ENCODE results near the gene CACNA1C.

DNA sequence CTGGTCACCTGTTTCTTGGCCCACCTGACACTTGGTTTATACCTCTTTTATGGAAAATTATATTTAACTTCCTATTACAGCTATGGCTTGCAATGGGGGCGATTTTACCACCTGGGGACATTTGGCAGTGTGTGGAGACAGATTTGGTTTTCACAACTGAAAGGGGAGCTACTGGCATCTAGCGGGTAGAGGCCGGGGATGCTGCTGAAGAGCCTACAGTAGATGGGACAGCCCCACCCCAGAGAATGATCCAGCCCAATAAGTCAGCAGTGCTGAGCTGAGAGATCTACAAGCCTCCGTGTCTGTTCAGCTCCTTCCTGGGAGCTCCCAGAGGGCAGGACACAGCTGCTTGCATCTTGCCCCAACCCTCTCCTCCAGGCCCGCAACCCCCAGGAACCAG, 302.8 kb downstream of the CACNA1C start:
- TF ChIP-seq POLR2A (IDR thresholded peaks at IDR 0.05; ENCODE audit: low read depth, low read length): no peak
- TF ChIP-seq SMC3 (IDR thresholded peaks at IDR 0.05; ENCODE audit: low read depth, low read length): no peak
- TF ChIP-seq, protein P1, sequence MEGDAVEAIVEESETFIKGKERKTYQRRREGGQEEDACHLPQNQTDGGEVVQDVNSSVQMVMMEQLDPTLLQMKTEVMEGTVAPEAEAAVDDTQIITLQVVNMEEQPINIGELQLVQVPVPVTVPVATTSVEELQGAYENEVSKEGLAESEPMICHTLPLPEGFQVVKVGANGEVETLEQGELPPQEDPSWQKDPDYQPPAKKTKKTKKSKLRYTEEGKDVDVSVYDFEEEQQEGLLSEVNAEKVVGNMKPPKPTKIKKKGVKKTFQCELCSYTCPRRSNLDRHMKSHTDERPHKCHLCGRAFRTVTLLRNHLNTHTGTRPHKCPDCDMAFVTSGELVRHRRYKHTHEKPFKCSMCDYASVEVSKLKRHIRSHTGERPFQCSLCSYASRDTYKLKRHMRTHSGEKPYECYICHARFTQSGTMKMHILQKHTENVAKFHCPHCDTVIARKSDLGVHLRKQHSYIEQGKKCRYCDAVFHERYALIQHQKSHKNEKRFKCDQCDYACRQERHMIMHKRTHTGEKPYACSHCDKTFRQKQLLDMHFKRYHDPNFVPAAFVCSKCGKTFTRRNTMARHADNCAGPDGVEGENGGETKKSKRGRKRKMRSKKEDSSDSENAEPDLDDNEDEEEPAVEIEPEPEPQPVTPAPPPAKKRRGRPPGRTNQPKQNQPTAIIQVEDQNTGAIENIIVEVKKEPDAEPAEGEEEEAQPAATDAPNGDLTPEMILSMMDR (conservative IDR thresholded peaks at IDR 0.05; ENCODE audit: low read depth, low read length): no peak
- no peak for TF ChIP-seq RFX5 (IDR thresholded peaks at IDR 0.05; ENCODE audit: low read depth, low read length)
- TF ChIP-seq MXI1 (IDR thresholded peaks at IDR 0.05; ENCODE audit: borderline replicate concordance, low read depth, low read length): no peak
- TF ChIP-seq, protein P2, sequence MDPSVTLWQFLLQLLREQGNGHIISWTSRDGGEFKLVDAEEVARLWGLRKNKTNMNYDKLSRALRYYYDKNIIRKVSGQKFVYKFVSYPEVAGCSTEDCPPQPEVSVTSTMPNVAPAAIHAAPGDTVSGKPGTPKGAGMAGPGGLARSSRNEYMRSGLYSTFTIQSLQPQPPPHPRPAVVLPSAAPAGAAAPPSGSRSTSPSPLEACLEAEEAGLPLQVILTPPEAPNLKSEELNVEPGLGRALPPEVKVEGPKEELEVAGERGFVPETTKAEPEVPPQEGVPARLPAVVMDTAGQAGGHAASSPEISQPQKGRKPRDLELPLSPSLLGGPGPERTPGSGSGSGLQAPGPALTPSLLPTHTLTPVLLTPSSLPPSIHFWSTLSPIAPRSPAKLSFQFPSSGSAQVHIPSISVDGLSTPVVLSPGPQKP (IDR thresholded peaks at IDR 0.05; ENCODE audit: borderline replicate concordance, low read depth, low read length): no peak
- TF ChIP-seq CEBPB (IDR thresholded peaks at IDR 0.05; ENCODE audit: low read depth, low read length): no peak
- no peak for TF ChIP-seq BHLHE40 (IDR thresholded peaks at IDR 0.05; ENCODE audit: low read depth, low read length)
- TF ChIP-seq MAFK (IDR thresholded peaks at IDR 0.05; ENCODE audit: low read depth, low read length): no peak

Measured in IMR-90 (cell line).